ENCODE measurements around the gene TRIM3.

- no peak for TF ChIP-seq CTCF (IDR thresholded peaks at IDR 0.05)
- TF ChIP-seq POLR2A (IDR thresholded peaks at IDR 0.05) = no peak
These were observed 8.2 kb upstream of the TRIM3 start for GRCh38 chr11:6481924-6482275.
